Liver (tissue), 9 donors: ENCODE data around the gene MAML3. TPM values are rescaled to one million over a fixed set of nuclear protein-coding genes. Genes with fewer than 3 reads are reported as not detected.

Experiments
- DNase-seq: peaks from one replicate; pipeline ENCODE4 v3.0.0-alpha.2; 2017; ENCODE audit warnings: low spot score
- H3K27ac ChIP-seq, 2 donors: one replicate each; pipeline ENCODE4 v1.7.0; 2013; ENCODE audit warnings: inconsistent platforms in 2 of 2, low read length in 2 of 2, control low read depth in 1 of 2, low read depth in 1 of 2, mild to moderate bottlenecking in 1 of 2
- H3K27me3 ChIP-seq, 4 donors: one replicate each; pipeline versions ENCODE4 v1.6.1 to v1.7.0; 2013; ENCODE audit warnings: low read length in 3 of 4, inconsistent platforms in 1 of 4, mild to moderate bottlenecking in 1 of 4, moderate library complexity in 1 of 4; ENCODE audit not compliant: control insufficient read depth in 4 of 4, insufficient read depth in 4 of 4
- H3K36me3 ChIP-seq, 4 donors: one replicate each; pipeline versions ENCODE4 v1.6.1 to v1.7.0; 2013; ENCODE audit warnings: low read length in 3 of 4, mild to moderate bottlenecking in 3 of 4, low read depth in 1 of 4, moderate library complexity in 1 of 4; ENCODE audit not compliant: control insufficient read depth in 4 of 4, insufficient read depth in 3 of 4
- H3K4me1 ChIP-seq, 4 donors: one replicate each; pipeline versions ENCODE4 v1.6.1 to v1.7.0; 2013; ENCODE audit warnings: low read length in 3 of 4, mild to moderate bottlenecking in 3 of 4, moderate library complexity in 1 of 4; ENCODE audit not compliant: control insufficient read depth in 4 of 4, insufficient read depth in 4 of 4
- H3K4me3 ChIP-seq, 3 donors: one replicate each; pipeline versions ENCODE4 v1.6.1 to v1.7.0; 2013; ENCODE audit warnings: low read length in 3 of 3, control low read depth in 1 of 3, low read depth in 1 of 3, mild to moderate bottlenecking in 1 of 3
- H3K9ac ChIP-seq, 2 donors: one replicate each; pipeline ENCODE4 v1.7.0; 2013; ENCODE audit warnings: low read length in 2 of 2, mild to moderate bottlenecking in 2 of 2, moderate library complexity in 2 of 2, control low read depth in 1 of 2, low read depth in 1 of 2
- H3K9me3 ChIP-seq, 4 donors: one replicate each; pipeline versions ENCODE4 v1.6.1 to v1.7.0; 2013; ENCODE audit warnings: low read length in 3 of 4; ENCODE audit not compliant: control insufficient read depth in 4 of 4
- EGR1 ChIP-seq, 2 donors: IDR thresholded peaks; 2 replicates each; pipeline ENCODE4 v1.6.1; 2016 to 2018; ENCODE audit warnings: antibody characterized with exemption in 2 of 2, low read depth in 2 of 2
- FOXA1 ChIP-seq: IDR thresholded peaks from 2 replicates; pipeline ENCODE4 v1.6.1; 2016; ENCODE audit warnings: antibody characterized with exemption
- FOXA2 ChIP-seq: IDR thresholded peaks from 2 replicates; pipeline ENCODE4 v1.6.1; 2016; ENCODE audit warnings: antibody characterized with exemption
- GABPA ChIP-seq, 2 donors: IDR thresholded peaks in 1 of 2; conservative IDR thresholded peaks in 1 of 2; 2 replicates each; pipeline ENCODE4 v1.6.1; 2016; ENCODE audit warnings: antibody characterized with exemption in 2 of 2, mild to moderate bottlenecking in 1 of 2, moderate library complexity in 1 of 2
- HNF4A ChIP-seq, 2 donors: conservative IDR thresholded peaks; 2 replicates each; pipeline ENCODE4 v1.6.1; 2016; ENCODE audit warnings: antibody characterized with exemption in 2 of 2, mild to moderate bottlenecking in 2 of 2
- HNF4G ChIP-seq: IDR thresholded peaks from 2 replicates; pipeline ENCODE4 v1.6.1; 2016; ENCODE audit warnings: antibody characterized with exemption
- JUND ChIP-seq, 2 donors: IDR thresholded peaks; 2 replicates each; pipeline ENCODE4 v1.6.1; 2016; ENCODE audit warnings: antibody characterized with exemption in 2 of 2
- MAX ChIP-seq: IDR thresholded peaks from 2 replicates; pipeline ENCODE4 v1.6.1; 2016; ENCODE audit warnings: antibody characterized with exemption
- NR2F2 ChIP-seq: IDR thresholded peaks from 2 replicates; pipeline ENCODE4 v1.6.1; 2016; ENCODE audit warnings: antibody characterized with exemption
- RAD21 ChIP-seq, 2 donors: IDR thresholded peaks; 2 replicates each; pipeline ENCODE4 v1.6.1; 2016; ENCODE audit warnings: antibody characterized with exemption in 2 of 2, mild to moderate bottlenecking in 2 of 2
- RXRA ChIP-seq, 2 donors: IDR thresholded peaks; 2 replicates each; pipeline ENCODE4 v1.6.1; 2017 to 2018; ENCODE audit warnings: antibody characterized with exemption in 2 of 2, mild to moderate bottlenecking in 1 of 2
- SP1 ChIP-seq: IDR thresholded peaks from 2 replicates; pipeline ENCODE4 v1.6.1; 2018; ENCODE audit warnings: antibody characterized with exemption, mild to moderate bottlenecking
- TAF1 ChIP-seq: conservative IDR thresholded peaks from 2 replicates; pipeline ENCODE4 v1.6.1; 2016; ENCODE audit warnings: antibody characterized with exemption, mild to moderate bottlenecking
- YY1 ChIP-seq: IDR thresholded peaks from 2 replicates; pipeline ENCODE4 v1.6.1; 2016; ENCODE audit warnings: antibody characterized with exemption, mild to moderate bottlenecking
- WGBS: extraction: QIAGEN DNeasy Blood & Tissue Kit; methylation state at CpG from one replicate; pipeline ENCODE4 v1.1.7; 2013; 5-methylcytosine and 5-hydroxymethylcytosine counted together
- polyA plus RNA-seq, 2 donors: library from polyadenylated mRNA; stranded (reverse) in 1 of 2; unstranded in 1 of 2; fragments of 200-250 nt in 1 of 2; fragments of >200 nt in 1 of 2; fragmentation: Nextera tagmentation in 1 of 2; extraction: Ambion mirVana in 1 of 2; gene quantifications; one replicate each; pipeline versions ENCODE4 v1.2.1 to v1.2.3, GENCODE V29; 2013 to 2015
- total RNA-seq, 2 donors: library from RNA; depleted of rRNA; stranded (reverse); fragments of >200 nt; gene quantifications; one replicate each; pipeline ENCODE4 v1.2.3, GENCODE V29; 2014
- TF ChIP-seq, protein P1 (sequence below): IDR thresholded peaks from 2 replicates; pipeline ENCODE4 v1.6.1; 2016; ENCODE audit warnings: antibody characterized with exemption, mild to moderate bottlenecking
- TF ChIP-seq, protein P2 (sequence below): fragments of 150-350 bp; IDR thresholded peaks from 2 replicates; pipeline ENCODE4 v1.5.1; 2017; ENCODE audit warnings: improper control_type of control experiment, low read depth, low read length; ENCODE audit not compliant: missing input control
- TF ChIP-seq, protein P3 (sequence below): IDR thresholded peaks from 2 replicates; pipeline ENCODE4 v1.6.1; 2016; ENCODE audit warnings: antibody characterized with exemption
- TF ChIP-seq, protein P4 (sequence below): IDR thresholded peaks from 2 replicates; pipeline ENCODE4 v1.6.1; 2016; ENCODE audit warnings: antibody characterized with exemption
- donor health status: healthy.
- donor health status: healthy.
- donor health status: healthy.
- donor health status: healthy.
- donor health status: healthy.

MAML3 gene
- total and polyA plus RNA-seq, 4 donors = 1.3 to 4.3 (median 2.7) TPM

GRCh38 chr4:140144050-140144449 is 9.9 kb downstream of the MAML3 start:
- Histone ChIP-seq H3K4me3 (no peak overlapping the region), H3K36me3 (no peaks in the 10 kb centered on the region), H3K4me1 (peaks cover 11 to 26% (median 11%) of the 10 kb centered on the region in 4 donors), H3K27ac (no peak overlapping the region), H3K9me3 (no peaks in the 10 kb centered on the region), H3K27me3 (no peaks in the 10 kb centered on the region), H3K9ac (no peak overlapping the region)
- TF ChIP-seq HNF4A (conservative IDR thresholded peaks at IDR 0.05) = peak in 1 of 2 donors; percentile 15
- peak; percentile 26 for TF ChIP-seq SP1
- TF ChIP-seq, protein P1, sequence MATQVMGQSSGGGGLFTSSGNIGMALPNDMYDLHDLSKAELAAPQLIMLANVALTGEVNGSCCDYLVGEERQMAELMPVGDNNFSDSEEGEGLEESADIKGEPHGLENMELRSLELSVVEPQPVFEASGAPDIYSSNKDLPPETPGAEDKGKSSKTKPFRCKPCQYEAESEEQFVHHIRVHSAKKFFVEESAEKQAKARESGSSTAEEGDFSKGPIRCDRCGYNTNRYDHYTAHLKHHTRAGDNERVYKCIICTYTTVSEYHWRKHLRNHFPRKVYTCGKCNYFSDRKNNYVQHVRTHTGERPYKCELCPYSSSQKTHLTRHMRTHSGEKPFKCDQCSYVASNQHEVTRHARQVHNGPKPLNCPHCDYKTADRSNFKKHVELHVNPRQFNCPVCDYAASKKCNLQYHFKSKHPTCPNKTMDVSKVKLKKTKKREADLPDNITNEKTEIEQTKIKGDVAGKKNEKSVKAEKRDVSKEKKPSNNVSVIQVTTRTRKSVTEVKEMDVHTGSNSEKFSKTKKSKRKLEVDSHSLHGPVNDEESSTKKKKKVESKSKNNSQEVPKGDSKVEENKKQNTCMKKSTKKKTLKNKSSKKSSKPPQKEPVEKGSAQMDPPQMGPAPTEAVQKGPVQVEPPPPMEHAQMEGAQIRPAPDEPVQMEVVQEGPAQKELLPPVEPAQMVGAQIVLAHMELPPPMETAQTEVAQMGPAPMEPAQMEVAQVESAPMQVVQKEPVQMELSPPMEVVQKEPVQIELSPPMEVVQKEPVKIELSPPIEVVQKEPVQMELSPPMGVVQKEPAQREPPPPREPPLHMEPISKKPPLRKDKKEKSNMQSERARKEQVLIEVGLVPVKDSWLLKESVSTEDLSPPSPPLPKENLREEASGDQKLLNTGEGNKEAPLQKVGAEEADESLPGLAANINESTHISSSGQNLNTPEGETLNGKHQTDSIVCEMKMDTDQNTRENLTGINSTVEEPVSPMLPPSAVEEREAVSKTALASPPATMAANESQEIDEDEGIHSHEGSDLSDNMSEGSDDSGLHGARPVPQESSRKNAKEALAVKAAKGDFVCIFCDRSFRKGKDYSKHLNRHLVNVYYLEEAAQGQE = no peak
- peak; percentile 15 for TF ChIP-seq YY1
- peak; percentile 6 to 52 for TF ChIP-seq RAD21 (IDR thresholded peaks at IDR 0.05)
- DNase-seq = no peak
- 64% methylated on average over 5 of the region's 5 CpGs for WGBS

DNA sequence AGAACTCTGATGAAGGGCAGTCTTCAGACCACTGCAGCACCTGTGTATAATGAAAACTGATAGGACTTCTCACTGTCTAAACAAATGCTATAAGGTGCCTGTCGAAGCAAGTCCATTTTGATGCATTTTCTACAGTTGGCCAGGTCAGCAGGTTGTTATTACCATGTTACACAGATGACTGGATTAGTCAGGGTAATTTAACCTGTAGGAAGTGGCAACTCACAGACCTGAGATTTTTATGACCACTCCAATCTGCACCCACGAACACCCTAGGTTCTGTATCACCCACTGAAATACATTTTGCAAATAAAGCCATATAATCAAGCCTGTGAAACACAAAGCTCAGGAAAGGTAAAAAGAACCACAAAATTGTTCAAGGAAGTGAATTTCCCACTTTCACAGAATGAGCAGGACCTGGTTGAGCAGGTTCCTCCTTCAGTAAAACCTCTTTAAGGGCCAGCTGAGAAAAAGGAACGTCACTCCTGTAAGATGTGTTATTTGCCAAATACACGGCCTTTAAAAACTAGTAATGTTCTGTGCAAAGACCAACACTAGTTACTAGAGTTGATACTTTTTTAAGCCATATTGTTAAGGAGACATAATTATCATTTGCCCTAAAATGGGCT is 12.7 kb downstream of the MAML3 start:
- Histone ChIP-seq H3K4me1 (peaks cover 3 to 12% (median 6%) of the 10 kb centered on the region in 4 donors), H3K9ac (no peak overlapping the region), H3K36me3 (no peaks in the 10 kb centered on the region), H3K4me3 (no peak overlapping the region), H3K27ac (no peak overlapping the region), H3K9me3 (no peaks in the 10 kb centered on the region), H3K27me3 (no peaks in the 10 kb centered on the region)
- WGBS = 78% methylated on average over 4 of the region's 4 CpGs
- TF ChIP-seq GABPA (IDR thresholded peaks at IDR 0.05 in 1 of 2, conservative IDR thresholded peaks at IDR 0.05 in 1 of 2) (no peak), JUND (IDR thresholded peaks at IDR 0.05) (no peak), RAD21 (IDR thresholded peaks at IDR 0.05) (no peak), FOXA2 (no peak), HNF4A (conservative IDR thresholded peaks at IDR 0.05) (no peak), MAX (no peak), NR2F2 (no peak), YY1 (no peak), RXRA (IDR thresholded peaks at IDR 0.05) (no peak), EGR1 (IDR thresholded peaks at IDR 0.05; ENCODE audit: low read depth in 2 of 2) (no peak), TAF1 (no peak), HNF4G (no peak), SP1 (no peak), FOXA1 (no peak)
- TF ChIP-seq, protein P2, sequence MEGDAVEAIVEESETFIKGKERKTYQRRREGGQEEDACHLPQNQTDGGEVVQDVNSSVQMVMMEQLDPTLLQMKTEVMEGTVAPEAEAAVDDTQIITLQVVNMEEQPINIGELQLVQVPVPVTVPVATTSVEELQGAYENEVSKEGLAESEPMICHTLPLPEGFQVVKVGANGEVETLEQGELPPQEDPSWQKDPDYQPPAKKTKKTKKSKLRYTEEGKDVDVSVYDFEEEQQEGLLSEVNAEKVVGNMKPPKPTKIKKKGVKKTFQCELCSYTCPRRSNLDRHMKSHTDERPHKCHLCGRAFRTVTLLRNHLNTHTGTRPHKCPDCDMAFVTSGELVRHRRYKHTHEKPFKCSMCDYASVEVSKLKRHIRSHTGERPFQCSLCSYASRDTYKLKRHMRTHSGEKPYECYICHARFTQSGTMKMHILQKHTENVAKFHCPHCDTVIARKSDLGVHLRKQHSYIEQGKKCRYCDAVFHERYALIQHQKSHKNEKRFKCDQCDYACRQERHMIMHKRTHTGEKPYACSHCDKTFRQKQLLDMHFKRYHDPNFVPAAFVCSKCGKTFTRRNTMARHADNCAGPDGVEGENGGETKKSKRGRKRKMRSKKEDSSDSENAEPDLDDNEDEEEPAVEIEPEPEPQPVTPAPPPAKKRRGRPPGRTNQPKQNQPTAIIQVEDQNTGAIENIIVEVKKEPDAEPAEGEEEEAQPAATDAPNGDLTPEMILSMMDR = no peak
- TF ChIP-seq, protein P3, sequence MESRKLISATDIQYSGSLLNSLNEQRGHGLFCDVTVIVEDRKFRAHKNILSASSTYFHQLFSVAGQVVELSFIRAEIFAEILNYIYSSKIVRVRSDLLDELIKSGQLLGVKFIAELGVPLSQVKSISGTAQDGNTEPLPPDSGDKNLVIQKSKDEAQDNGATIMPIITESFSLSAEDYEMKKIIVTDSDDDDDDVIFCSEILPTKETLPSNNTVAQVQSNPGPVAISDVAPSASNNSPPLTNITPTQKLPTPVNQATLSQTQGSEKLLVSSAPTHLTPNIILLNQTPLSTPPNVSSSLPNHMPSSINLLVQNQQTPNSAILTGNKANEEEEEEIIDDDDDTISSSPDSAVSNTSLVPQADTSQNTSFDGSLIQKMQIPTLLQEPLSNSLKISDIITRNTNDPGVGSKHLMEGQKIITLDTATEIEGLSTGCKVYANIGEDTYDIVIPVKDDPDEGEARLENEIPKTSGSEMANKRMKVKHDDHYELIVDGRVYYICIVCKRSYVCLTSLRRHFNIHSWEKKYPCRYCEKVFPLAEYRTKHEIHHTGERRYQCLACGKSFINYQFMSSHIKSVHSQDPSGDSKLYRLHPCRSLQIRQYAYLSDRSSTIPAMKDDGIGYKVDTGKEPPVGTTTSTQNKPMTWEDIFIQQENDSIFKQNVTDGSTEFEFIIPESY = no peak
- TF ChIP-seq, protein P1 = no peak
- TF ChIP-seq, protein P4, sequence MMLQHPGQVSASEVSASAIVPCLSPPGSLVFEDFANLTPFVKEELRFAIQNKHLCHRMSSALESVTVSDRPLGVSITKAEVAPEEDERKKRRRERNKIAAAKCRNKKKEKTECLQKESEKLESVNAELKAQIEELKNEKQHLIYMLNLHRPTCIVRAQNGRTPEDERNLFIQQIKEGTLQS = no peak
- DNase-seq = no peak
